HG03460 (cell line): ENCODE measurements around the gene CHRM1.

ENCODE experiments used
- ATAC-seq: cut with Tn5 transposase; IDR thresholded peaks from one replicate; pipeline ENCODE4 v1.9.1; 2021; ENCODE audit not compliant: unreplicated experiment

The CHRM1 gene

DNA sequence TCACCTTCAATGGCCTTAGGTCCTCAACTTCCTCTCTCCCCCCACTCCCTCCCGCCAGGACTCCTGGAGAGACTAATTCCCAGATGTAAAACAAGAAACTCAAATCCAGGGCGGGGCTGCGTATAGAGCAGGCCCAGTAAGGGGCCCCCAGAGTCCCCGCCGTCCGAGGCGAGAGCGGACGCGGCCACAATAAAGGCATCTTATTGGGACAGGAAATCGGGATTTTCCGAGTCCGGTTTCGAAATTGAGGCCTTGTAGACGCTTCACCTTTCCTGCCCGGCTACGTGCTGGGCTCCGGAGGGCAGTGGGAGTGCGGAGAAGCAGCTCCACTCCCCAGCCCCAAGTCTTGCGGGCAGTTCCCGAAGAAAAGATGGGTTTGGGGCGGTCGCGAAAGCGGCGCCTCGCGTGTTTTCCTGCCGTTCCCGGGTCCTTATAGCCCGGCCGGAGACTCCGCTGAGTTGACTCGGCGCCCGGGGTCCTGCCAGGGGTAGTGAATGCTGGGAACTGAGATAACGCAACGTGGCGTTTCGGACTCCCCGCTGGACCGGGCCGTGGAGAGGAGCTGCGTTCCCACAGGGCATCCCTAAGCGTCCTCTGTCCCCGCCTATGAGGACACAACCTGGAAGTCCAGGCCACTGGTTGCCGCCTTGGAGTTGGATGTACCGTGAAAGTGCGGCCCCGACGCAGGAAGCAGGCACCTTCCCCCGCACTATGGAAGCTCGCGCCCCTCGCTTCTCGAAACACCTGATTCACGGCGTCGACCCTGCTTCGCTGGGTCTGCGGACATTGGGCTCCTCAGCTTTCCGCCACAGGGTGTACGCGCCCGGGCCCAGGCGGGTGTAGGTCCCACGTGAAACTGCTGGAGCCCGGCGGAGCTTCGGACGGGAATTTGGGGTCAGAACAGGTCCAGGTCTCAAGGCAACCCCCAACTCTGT is 4.8 kb upstream of the CHRM1 start:
- ATAC-seq: no peak

- no peak for ATAC-seq
These were observed 4.1 kb upstream of the CHRM1 start for GRCh38 chr11:62925308-62925707.

GRCh38 chr11:62923601-62924411 is 2.6 kb upstream of the CHRM1 start:
- no peak for ATAC-seq

DNA sequence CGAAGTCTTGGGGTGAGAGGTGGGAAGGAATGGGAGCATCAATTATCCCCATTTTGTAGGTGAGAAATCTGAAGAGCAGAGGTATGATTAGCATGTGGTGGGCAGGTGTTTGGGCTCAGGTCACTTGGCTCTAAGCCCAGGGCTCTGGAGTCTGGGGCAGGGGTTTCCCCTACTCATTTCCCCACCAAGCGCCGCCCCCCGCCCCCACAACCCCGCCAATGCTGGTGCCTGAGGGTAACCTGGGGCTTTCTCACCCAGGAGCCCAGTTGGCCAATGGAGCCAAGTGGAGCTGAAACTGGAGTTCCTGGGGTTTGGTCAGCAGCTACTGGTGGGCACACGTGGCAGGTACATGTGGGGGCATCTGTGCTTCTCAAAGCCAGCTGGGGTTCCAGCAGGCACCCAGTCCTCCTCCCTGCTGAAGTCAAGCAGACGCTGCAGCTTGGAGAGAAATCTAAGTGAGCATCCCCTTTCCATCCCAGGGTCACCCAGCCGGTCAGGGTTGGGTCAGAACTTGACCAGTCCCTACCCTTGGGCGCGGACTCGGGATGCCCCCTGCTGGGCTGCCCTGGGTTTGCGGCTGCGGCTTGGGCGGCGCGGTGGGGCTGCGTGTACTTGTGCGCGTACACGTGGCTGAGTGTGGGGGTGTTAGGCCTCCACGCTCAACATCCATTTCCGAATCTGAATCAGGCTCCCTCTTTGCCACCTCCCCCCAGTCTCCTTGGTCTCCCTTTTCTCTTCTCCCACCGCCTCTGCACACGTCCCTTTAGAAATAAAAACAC is 1.7 kb upstream of the CHRM1 start:
- ATAC-seq: no peak

DNA sequence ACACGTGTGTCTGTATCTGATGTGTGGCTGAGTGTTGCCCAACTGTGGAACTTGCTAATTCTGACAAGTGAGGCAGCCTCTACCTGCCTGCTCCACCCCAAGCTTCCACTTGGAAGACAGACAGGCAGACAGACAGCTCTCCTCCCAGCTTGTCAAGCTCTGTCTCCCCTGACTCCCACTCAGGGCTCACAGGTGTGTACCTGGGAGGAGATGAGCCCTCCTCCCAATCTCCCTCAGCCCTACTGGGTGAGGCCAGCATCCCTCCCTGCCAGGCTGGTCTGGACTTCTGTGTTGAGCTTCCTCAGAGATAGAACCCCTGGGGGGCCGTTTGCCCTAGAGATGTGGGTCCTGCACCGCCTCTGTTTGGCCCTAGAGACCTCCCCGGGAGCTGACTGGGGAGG is 1.0 kb upstream of the CHRM1 start:
- ATAC-seq: no peak

DNA sequence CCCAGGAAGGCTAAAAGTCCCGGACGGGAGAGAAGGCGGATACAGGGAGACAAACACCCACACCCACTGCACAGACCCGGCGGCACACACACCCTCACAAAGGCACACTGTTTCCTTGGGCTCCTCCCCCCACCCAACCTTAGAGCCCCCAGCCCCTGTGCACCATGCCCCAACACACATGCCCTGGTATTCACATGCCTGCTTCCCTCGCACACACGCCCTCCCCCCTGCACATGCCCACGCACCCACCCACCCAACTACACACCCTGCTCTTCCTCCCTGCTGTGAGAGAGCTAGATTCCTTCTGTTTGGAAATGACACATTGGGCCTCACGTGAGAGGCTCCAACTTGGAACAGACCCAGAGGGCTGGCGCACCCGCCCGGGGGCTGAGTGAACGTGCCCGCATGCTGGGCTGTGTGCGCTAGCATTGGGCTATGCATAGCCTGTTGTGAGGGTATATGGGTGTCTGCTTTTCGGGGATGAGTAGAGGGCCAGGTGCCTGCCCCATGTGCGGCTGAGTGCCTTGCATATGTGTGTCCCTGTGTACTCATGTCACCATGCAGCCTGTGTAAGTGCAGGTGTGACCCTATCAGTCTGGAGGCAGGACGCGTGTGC is 518 bp upstream of the CHRM1 start:
- ATAC-seq: no peak

GRCh38 chr11:62919898-62920640 is 1.1 kb downstream of the CHRM1 start:
- ATAC-seq: no peak

DNA sequence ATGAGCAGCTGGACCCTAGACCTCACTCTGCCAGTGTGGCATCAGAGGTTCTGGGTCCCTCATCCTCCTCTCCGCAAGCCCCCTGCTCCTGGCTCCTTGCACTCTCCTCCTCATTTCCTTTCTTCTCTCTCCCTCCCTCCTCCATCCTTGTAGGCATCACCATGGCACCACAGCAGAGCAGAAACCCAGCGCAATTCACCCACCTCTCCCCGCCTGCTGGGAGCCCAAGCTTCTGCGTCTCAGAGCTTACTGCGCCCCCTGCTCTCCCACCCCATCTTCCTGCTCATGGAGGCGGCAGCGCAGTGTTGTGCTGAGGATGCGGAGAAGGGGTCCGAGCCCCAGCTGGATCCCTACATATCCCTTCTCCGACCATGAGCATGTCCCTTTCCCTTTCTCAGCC is 1.7 kb downstream of the CHRM1 start:
- no peak for ATAC-seq

GRCh38 chr11:62918531-62918930 is 2.6 kb downstream of the CHRM1 start:
- ATAC-seq: no peak

DNA sequence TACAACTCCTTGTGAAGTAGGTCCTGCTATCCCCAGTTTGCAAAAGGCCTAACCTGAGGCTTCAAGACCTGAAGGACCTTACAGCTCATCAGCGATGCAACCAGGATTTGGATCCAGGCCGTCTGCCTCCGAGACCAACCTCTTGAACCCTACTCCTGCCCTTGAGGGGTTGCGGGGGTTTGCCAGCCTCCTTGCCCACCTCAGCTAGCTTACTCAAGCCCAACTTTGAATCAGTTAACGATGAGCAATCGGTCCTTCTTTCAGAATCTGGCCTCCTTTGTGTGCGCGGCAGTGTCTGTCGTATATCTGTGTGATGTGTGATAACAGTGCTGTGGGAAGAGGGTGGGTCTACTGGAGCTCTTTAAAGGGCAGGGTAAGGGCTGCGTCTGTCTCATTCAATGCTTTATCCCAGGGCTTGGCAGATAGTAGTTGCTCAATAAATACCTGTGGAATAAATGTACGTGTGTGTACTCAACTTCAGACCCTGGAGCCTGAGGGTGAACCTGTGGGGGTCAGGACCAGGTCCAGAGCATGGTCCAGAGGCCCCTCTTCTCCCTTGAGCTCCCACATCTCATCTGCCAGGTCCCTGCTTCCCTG is 3.2 kb downstream of the CHRM1 start:
- no peak for ATAC-seq

DNA sequence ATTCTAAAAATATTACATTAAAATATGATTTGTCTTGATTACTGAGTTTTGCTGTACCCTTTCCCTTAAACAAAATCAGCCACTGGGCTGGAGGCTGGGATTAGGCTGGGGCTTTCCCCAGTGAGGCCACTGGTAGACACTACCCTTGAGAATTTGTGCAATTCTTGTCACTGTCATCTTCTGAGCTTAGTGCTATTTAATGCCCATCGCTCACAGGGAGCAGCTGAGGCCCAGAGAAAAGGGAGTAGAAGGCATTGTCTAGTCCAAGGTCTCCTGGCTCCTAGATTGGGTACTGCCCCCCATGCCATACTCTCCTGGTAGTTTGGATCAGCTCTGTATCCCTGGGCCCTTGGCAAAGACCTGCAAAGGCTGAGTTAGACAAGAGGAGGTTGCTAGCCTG is 6.7 kb downstream of the CHRM1 start:
- no peak for ATAC-seq

DNA sequence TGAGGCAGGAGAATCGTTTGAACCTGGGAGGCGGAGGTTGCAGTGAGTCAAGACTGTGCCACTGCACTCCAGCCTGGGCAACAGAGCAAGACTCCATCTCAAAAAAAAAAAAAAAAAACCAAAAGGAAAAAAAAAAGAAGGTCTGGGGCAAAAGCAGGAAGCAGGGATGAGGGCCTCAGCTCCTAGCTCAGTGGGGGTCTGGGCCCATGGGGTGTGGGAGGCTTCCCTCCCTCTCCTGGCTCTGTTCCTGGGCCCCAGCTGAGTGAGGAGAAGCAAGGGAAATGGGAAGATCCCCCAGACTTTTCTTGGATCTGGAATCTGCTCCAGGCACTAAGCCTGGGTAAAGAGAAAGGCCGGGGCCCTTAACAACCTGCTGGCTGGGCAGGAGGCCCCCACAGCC is 8.9 kb downstream of the CHRM1 start:
- no peak for ATAC-seq

GRCh38 chr11:62911137-62912130 is 9.7 kb downstream of the CHRM1 start:
- ATAC-seq: no peak

DNA sequence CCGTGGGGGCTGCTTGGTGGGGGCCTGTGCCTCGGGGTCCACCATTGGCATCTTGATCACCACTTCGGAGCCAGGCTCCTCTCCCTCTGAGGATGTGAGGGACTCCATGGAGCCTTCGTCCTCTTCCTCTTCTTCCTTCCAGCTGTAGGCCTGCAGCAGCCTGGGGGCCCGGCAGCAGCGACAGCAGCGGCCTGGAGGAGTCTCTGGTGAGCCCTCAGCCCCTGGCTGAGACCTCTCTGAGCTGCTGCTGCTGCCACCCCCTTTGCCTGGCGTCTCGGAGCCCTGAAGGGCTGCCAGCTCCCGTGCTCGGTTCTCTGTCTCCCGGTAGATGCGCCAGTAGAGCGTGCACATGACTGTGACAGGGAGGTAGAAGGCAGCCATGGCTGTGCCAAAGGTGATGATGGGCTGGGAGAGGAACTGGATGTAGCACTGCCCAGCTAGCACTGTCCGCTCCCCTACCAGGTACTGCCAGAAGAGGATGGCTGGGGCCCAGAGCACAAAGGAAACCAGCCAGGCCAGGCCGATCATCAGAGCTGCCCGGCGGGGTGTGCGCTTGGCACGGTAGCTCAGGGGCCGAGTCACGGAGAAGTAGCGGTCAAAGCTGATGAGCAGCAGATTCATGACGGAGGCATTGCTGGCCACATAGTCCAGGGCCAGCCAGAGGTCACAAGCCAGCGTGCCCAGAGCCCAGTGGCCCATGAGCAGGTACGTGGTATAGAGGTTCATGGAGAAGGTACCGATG is 10.9 kb downstream of the CHRM1 start:
- ATAC-seq: no peak

GRCh38 chr11:62909107-62909894 is 11.9 kb downstream of the CHRM1 start:
- no peak for ATAC-seq

DNA sequence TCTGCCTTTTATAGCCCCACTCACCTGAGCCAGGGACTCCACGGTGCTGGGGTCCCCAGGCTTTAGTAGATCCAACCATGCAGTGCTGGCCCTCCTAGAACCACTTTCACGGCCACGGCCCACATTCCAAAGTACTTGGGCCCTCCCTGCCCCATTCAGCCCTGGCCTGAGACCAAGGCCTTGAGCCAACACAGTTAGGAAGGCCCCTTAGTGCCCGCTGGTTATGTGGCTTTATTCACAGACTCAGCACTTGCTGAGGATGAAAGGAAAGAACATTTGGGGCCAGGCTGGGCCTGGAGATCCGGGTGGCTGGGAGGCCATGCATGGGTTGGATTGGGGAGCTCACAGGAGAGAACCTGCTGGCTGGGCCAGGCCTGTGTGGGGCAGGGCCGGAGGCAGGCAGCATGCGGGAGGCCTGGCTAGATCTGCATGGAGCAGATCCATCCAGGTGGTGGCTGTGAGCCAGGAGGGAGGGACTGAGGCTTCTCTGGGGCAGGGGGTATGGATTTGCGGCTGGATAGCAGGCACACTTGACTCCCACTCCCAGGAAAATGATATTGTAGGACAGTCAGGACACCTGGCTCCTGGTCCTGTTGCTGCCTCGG is 12.6 kb downstream of the CHRM1 start:
- no peak for ATAC-seq
